MM.1S (cell line): ENCODE data around the gene C1QTNF4.

Source experiments
- DNase-seq: peaks from one replicate; pipeline ENCODE4 v3.0.0-alpha.2; 2015
- H2AFZ ChIP-seq: fragments of 300-600 bp; sonication (generic); 2 replicates; pipeline ENCODE4 v1.6.0; 2016; ENCODE audit warnings: antibody characterized with exemption, low read length
- H3F3A ChIP-seq: fragments of 300-600 bp; sonication (generic); 2 replicates; pipeline ENCODE4 v1.6.1; 2016; ENCODE audit warnings: mild to moderate bottlenecking, antibody characterized with exemption, low read length, moderate library complexity, mixed read lengths; ENCODE audit not compliant: insufficient read depth
- H3K27ac ChIP-seq: fragments of 300-600 bp; sonication (generic); 2 replicates; pipeline ENCODE4 v1.5.1; 2016; ENCODE audit warnings: mild to moderate bottlenecking, low read length
- H3K27me3 ChIP-seq: fragments of 300-600 bp; sonication (generic); replicated peaks from 2 replicates; pipeline ENCODE4 v1.6.0; 2016; ENCODE audit warnings: low read length; ENCODE audit not compliant: insufficient read depth
- H3K36me3 ChIP-seq: fragments of 300-600 bp; sonication (generic); replicated peaks from 2 replicates; pipeline ENCODE4 v1.6.1; 2016; ENCODE audit warnings: mild to moderate bottlenecking, low read length, mixed read lengths; ENCODE audit not compliant: insufficient read depth
- H3K4me1 ChIP-seq: fragments of 300-600 bp; sonication (generic); 2 replicates; pipeline ENCODE4 v1.6.1; 2016; ENCODE audit warnings: low read length, mixed read lengths
- H3K4me2 ChIP-seq: fragments of 300-600 bp; sonication (generic); 2 replicates; pipeline ENCODE4 v1.6.0; 2016; ENCODE audit warnings: low read depth, low read length
- H3K4me3 ChIP-seq: fragments of 300-600 bp; sonication (generic); 2 replicates; pipeline ENCODE4 v1.5.1; 2016; ENCODE audit warnings: low read length, mixed read lengths
- H3K79me2 ChIP-seq: fragments of 300-600 bp; sonication (generic); 2 replicates; pipeline ENCODE4 v1.6.1; 2016; ENCODE audit warnings: mixed run types, low read length, mixed read lengths
- H3K9ac ChIP-seq: fragments of 300-600 bp; sonication (generic); 2 replicates; pipeline ENCODE4 v1.6.1; 2016; ENCODE audit warnings: low read length, mixed read lengths
- H3K9me2 ChIP-seq: fragments of 300-600 bp; sonication (generic); replicated peaks from 2 replicates; pipeline ENCODE4 v1.6.1; 2016; ENCODE audit warnings: mild to moderate bottlenecking, low read length, mixed read lengths; ENCODE audit not compliant: insufficient read depth
- H3K9me3 ChIP-seq: fragments of 300-600 bp; sonication (generic); replicated peaks from 2 replicates; pipeline ENCODE4 v1.6.1; 2016; ENCODE audit warnings: mild to moderate bottlenecking, low read length, mixed read lengths; ENCODE audit not compliant: insufficient read depth
- H4K20me1 ChIP-seq: fragments of 300-600 bp; sonication (generic); 2 replicates; pipeline ENCODE4 v1.6.1; 2016; ENCODE audit warnings: mild to moderate bottlenecking, low read length, moderate library complexity, mixed read lengths; ENCODE audit not compliant: insufficient read depth
- EZH2 ChIP-seq: fragments of 300-600 bp; sonication (generic); optimal IDR thresholded peaks from 2 replicates; pipeline ENCODE3; 2017; ENCODE audit warnings: low read depth, mild to moderate bottlenecking, antibody characterized with exemption, low read length, mixed read lengths
- EZH2phosphoT487 ChIP-seq: fragments of 300-600 bp; sonication (generic); IDR thresholded peaks from 2 replicates; pipeline ENCODE4 v1.6.1; 2018; ENCODE audit warnings: antibody characterized with exemption, low read length
- TF ChIP-seq, protein P1 (sequence below): fragments of 300-600 bp; sonication (generic); IDR thresholded peaks from 2 replicates; pipeline ENCODE4 v1.5.1; 2016; ENCODE audit warnings: antibody characterized with exemption, low read length, mixed read lengths

The C1QTNF4 gene

DNA sequence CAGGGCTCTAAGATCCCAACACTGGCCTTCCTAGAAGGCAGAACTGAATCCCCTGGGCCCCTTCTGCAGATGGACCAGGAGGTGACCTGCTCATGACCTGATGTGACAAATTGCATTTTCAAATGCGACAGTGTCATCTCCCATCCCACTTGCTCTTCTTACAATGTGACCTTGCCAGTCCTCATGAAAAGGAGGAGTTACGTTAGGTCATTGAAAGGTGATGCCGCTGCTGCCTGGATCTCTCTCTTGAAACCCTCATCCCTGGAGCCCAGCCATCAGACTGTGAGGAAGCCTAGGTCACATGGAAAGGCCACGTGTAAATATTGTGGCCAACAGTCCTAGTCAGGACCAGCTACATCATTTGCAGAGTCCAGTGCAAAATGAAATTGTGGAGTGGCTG is 5.7 kb upstream of the C1QTNF4 start:
- Histone ChIP-seq H3K4me1 (no peaks in the 10 kb centered on the region), H3K9ac (no peak overlapping the region), H3K9me3 (no peaks in the 10 kb centered on the region), H3K27ac (no peak overlapping the region), H3K79me2 (no peaks in the 10 kb centered on the region), H3K4me3 (no peak overlapping the region), H3K9me2 (no peaks in the 10 kb centered on the region), H3F3A (no peaks in the 10 kb centered on the region), H2AFZ (no peak overlapping the region), H3K27me3 (no peaks in the 10 kb centered on the region), H3K36me3 (no peaks in the 10 kb centered on the region), H3K4me2 (no peak overlapping the region), H4K20me1 (no peaks in the 10 kb centered on the region)
- no peak for TF ChIP-seq EZH2phosphoT487
- TF ChIP-seq EZH2, result no peak
- TF ChIP-seq, protein P1, sequence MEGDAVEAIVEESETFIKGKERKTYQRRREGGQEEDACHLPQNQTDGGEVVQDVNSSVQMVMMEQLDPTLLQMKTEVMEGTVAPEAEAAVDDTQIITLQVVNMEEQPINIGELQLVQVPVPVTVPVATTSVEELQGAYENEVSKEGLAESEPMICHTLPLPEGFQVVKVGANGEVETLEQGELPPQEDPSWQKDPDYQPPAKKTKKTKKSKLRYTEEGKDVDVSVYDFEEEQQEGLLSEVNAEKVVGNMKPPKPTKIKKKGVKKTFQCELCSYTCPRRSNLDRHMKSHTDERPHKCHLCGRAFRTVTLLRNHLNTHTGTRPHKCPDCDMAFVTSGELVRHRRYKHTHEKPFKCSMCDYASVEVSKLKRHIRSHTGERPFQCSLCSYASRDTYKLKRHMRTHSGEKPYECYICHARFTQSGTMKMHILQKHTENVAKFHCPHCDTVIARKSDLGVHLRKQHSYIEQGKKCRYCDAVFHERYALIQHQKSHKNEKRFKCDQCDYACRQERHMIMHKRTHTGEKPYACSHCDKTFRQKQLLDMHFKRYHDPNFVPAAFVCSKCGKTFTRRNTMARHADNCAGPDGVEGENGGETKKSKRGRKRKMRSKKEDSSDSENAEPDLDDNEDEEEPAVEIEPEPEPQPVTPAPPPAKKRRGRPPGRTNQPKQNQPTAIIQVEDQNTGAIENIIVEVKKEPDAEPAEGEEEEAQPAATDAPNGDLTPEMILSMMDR, result no peak
- no peak for DNase-seq

DNA sequence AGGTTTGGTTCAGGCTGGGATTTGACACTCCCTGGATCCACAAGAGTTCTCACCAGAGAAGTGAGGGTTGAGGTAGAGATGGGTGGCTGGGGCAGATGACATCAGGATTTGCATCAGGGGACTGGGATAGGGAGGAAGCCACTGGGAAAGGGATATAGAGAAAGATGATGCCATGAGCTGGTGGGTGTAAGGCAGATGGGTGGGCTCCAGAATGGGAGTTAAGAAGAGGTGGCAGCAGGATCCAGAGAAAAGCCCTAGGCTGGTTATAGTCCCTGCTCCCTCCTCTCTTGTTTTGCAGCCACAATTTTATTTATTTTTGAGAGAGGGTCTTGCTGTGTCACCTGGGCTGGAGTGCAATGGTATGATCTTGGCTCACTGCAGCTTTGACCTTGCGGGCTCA is 1.8 kb upstream of the C1QTNF4 start:
- no peaks in the 10 kb centered on the region for H3K9me2 ChIP-seq
- TF ChIP-seq, protein P1, result no peak
- no peak for TF ChIP-seq EZH2
- TF ChIP-seq EZH2phosphoT487, result no peak
- no peak overlapping the region for H3K27ac ChIP-seq
- H2AFZ ChIP-seq, result no peak overlapping the region
- H3K36me3 ChIP-seq, result no peaks in the 10 kb centered on the region
- H3F3A ChIP-seq, result no peaks in the 10 kb centered on the region
- no peak for DNase-seq
- H3K9ac ChIP-seq, result no peak overlapping the region
- H3K4me3 ChIP-seq, result no peak overlapping the region
- no peaks in the 10 kb centered on the region for H3K4me1 ChIP-seq
- no peaks in the 10 kb centered on the region for H3K9me3 ChIP-seq
- no peaks in the 10 kb centered on the region for H3K79me2 ChIP-seq
- no peaks in the 10 kb centered on the region for H4K20me1 ChIP-seq
- no peaks in the 10 kb centered on the region for H3K27me3 ChIP-seq
- H3K4me2 ChIP-seq, result no peak overlapping the region

DNA sequence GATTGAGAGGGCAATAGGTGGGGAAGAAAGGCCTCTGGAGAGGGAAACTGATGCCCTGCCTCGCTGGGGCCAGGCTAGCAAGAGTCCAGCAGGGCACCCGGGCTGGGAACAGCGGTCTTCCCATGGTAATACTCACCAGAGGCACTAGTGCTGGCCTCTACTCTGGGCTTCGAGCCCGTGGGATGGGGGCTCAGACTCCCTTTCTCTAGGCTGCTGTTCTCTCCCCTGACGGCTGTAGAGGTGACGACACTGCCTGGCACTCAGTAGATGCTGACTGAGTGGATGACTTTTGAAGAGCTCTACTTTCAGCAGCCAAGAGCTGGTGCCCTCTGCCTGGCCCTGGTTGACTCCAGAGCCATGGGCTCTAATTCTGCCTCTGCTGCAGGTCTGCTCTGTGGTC is 818 bp upstream of the C1QTNF4 start:
- TF ChIP-seq, protein P1, result no peak
- TF ChIP-seq EZH2, result no peak
- no peak for TF ChIP-seq EZH2phosphoT487
- Histone ChIP-seq H3K27me3 (no peaks in the 10 kb centered on the region), H3F3A (no peaks in the 10 kb centered on the region), H3K9ac (no peak overlapping the region), H3K4me2 (no peak overlapping the region), H3K79me2 (no peaks in the 10 kb centered on the region), H3K27ac (no peak overlapping the region), H3K9me2 (no peaks in the 10 kb centered on the region), H3K9me3 (no peaks in the 10 kb centered on the region), H3K4me1 (no peaks in the 10 kb centered on the region), H3K4me3 (no peak overlapping the region), H3K36me3 (no peaks in the 10 kb centered on the region), H4K20me1 (no peaks in the 10 kb centered on the region), H2AFZ (no peak overlapping the region)
- no peak for DNase-seq
